ENCODE data around the gene BARX1.
"Not testable (repeated sequence)": the region's sequence is repeated elsewhere in the genome, so short reads cannot be mapped to it uniquely, and the experiment has no call there.

Gene BARX1

GRCh38 chr9:93965830-93966577, 10.8 kb upstream of the BARX1 start:
- DNase-seq = no peak

GRCh38 chr9:93964685-93965084, 9.5 kb upstream of the BARX1 start:
- no peak for DNase-seq

DNA sequence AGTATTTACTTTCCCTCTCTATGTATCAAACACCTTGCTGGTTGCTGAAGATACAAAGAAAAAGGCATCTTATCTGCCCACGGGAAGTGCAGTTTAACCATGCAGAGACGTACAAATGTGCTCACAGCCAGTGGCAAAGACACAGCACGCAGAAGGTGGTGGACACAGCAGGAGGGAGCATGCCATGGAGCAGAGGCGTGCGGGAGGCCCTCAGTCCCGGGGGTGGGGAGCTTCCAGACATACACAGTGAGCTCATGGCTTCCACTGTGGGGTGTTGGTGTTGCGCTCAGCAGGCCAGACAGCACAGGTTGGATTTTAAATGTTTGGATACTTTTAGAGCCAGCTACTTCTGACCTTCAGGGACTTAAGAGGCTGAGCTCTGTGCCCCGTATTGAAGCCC, 8.8 kb upstream of the BARX1 start:
- DNase-seq = no peak

DNA sequence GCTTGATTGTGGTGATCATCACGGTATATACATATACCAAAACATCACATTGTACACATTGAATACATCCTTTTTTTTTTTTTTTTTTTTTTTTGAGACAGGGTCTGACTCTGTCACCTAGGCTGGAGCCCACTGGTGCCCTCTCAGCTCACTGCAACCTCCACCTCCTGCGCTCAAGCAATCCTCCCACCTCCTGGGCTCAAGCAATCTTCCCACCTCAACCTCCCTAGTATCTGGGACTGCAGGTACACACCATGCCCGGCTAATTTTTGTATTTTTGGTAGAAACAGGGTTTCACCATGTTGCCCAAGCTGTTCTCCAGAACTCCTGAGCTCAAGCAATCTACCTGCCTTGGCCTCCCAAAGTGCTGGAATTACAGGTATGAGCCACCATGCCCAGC, 8.3 kb upstream of the BARX1 start:
- DNase-seq = not testable (repeated sequence)

- DNase-seq = peak; percentile 87 to 96 (median 90)
Observed at GRCh38 chr9:93962561-93963440, 7.6 kb upstream of the BARX1 start.

DNA sequence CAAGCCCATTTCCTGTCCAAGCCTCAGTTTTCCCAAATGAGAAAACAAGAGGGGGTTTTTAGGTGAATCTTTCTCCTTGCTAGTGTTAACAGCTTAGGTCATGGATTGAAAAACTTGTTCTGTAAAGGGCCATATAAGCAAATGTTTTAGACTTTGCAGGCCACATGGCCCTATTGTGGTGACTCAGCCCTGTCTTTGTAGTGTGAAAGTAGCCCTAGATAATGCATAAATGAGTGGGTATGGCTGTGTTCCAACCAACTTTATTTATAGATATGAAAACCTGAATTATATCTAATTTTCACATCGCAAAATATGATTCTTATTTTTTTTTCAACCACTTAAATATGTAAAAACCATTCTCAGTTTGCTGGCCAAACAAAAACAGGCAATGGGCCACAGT, 6.9 kb upstream of the BARX1 start:
- no peak for DNase-seq

GRCh38 chr9:93960971-93961841, 6.1 kb upstream of the BARX1 start:
- DNase-seq = no peak

GRCh38 chr9:93960221-93960970, 5.2 kb upstream of the BARX1 start:
- DNase-seq = peak in 1 of 4 experiments; percentile 34

- no peak for DNase-seq
Observed at GRCh38 chr9:93959739-93960154, 4.6 kb upstream of the BARX1 start.

DNA sequence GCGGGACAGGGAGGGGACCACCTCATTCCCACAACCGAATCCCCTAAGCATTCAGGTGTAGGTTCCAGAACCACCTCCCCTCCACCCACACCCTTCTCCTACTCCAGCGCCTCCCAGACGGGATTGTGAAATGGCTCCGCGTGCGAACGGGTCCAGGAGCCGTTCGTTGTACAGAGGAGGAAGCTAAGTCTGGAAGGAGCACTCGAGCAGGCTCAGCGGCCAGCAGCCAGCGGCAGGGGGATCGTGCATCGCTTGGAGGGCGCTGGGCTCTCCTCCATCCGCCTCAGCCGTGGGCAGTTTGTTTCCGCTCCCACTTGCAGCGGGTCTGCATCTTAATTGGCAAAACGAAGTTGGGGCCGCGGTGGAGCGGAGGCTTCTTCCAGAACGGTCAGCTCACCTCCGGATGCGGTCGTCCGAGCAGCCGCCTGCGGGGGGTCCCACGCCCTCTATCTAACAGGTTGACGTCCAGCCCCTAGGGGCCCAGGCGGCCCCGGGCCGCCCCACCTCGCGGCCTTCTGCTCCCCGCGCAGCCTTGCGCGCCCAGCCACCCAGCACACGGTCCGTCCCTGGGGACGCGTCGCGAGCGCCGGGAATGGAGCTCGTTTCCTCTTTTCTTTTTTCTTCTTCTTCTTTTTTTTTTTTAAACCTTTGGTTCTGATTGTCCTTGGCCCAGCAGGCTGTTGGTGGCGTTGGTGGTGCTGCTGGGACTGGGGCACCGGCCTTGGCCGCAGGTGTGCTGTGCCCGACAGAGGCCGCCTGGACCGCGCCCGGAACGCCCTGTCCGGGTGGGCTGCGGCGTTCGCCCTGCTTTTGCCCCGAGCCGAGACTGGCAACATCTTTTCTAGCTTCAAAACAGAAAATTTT, 3.9 kb upstream of the BARX1 start:
- DNase-seq = peak; percentile 39 to 70 (median 60)

DNA sequence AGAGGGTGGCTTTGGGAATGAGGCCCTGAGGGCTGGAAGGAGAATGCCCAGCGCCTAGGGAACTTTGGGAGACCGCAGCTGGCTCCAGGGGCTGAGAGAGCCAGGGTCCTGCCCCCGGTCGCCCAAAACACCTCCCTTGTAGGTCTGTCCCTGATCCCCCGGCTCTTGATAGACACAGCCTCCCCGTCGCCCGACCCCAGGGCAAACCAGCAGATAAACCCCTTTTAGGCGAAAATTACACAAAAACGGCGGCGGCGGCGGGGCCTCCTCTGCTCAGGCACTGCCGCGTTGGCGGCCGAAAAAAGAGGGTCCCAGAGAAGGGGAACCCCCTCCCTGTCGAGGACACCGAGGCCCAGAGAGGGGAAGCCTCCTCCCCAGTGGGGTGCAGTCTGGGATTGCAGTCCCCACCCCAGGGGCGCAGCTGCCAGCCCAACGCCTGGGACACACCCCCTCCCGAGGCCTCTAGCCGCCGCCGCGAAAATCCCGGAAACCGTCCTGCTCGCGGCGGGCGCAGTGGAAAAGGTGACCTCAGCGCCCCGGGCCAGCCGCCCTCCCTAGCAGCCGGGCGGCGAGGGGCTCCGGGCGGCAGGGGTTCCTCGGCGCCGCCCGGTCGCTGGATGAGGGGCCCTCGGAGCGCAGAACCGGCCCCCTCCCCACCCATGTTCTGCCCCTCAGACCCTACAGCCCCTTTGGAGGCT, 3.1 kb upstream of the BARX1 start:
- DNase-seq = peak in 1 of 4 experiments; percentile 45

DNA sequence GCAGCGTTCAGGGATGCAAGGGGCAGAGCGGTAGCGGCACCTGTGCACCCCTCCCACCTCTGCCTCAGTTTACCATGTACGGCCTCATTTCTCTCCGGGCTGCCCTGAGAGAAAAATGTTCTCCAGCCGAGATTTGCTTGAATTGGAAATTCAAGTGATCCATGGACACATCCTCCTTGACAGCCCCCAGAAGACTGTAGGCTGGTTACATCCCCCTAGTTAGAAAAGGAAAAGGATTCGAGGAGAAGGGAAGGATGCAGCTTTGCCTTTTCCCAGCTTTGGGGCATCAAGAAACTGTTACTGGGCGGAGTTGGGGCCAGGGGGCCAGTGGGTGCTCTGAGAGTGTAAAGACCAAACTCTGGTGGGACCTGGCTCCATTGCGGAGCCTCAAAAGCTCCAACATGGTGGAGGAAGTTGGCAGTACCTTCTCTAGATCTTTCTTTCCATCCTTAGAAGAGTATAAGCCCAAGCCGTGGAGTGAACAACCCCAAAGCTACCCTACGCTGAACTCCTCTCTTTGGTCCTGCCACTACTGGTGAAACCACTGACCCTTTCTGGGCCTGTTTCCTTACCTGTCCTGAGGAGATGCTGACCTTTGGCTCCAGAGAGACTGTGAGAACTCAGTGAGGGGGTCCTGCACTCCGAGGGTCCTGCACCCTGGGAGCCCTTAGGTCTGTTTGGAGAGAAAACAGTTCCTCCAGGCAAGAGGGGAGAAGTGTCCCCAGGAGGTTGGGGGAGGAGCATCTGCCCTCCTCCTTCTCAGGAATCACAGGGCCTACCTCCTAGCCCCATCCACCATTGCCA, 1.0 kb upstream of the BARX1 start:
- no peak for DNase-seq

- no peak for DNase-seq
Observed at GRCh38 chr9:93954434-93955061, 607 bp downstream of the BARX1 start.

DNA sequence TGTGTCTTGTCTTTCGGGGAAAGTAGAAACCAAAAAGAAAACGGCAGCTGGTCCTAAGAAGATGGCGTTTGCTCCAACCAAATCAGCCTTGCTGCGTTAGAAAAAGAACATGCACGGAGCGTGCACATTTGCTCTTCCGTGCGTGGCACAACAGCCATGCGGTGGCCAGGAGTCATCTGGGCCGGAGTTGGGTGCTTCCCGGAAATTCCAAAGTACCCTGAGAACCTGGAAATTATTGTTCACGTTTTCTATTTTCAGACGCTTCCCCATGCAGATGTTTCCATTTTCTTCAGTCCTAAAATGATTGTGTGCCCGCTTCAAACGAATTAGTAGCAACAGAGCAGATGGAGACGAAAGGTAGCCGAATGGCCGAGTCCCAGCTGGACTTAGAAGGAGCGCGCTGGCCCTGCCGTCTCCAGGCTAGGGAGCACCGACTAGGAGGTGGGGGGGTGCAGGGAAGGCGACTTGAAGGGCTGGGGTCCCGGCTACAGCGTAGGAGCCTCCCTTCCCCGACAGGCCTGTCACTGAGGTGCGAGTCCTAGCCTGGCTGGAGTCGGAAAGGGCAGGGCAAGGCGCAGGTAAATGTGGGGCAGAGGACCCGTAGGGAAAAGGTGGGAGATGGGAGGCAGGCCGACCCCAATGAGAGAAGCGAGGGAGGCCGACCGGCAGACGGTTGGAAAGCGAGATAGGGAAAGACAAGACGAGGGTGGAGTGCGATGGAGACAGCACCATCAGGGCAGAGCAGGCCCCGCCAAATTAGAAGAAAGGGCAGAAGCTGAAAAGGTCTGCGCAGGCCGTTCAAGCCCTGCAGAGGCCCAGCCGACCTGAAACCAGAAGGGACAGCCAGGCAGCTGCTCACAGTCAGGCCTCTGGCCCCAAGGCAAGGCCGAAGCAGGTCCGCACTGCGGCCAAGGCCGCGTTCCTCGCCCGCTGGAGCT, 1.4 kb downstream of the BARX1 start:
- DNase-seq = no peak

DNA sequence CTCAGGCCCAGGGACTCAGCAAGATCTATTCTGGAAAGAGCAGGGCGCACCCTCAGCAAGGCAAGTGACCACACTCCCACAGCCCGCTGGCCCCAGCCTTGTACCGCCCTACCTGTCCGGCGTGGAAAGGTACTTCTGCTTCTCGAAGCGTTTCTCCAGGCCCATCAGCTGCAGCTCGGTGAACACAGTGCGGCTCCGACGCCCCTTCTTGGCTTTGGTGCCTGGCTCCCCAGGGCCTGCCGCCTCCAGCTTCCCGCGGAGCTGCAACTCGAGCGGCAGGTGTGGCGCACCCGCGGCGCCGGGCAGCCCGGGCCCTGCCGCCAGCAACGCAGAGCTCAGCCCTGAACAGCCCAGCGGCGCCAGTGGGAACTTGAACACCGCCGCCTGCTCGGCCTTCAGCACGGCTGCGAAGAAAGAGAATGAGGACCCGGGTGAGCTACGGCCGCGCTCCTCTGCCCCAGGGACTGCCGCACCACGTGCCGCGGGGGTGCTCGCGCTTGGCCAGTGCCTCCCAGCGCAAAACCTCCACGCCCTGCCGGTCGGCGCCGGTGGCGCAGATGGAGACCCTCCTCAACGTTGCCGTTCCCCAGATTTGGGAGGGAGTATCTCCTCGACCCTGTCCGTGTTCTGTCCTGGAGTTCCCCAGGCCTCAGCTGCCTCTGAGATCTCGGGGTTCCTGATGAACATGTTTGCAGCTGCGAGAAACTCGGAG, 2.2 kb downstream of the BARX1 start:
- DNase-seq = peak in 1 of 4 experiments; percentile 41

DNA sequence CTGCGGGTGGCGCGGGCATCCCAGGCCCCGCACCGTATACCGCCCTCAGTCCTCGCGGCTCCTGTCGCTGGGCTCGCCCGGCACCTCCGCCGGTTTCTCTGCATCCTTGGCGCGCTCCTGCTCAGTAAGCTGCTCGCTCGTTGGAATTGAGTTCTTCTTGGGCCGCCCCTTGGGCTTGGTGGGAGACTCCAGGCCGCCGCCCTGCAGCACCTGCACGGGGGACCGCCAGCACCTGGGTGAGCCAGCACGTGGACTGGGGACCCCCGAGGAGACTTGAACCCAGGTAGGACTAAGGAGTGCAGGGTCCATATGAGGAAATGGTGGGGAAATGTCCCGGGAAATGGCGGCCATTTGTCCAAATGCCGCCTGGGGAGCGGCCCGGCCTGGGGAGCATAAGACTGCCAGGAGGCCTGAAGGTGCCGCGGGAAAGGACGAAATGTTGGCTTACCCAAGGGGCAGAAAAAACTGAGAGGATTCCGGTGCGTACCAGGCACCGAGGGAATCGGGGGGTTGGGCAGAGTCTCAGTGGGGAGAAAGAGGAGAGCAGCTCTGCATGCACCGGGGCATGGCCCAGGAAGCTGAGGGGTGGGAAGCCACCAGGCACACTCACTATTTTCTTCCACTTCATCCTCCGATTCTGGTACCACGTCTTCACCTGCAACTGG, 2.9 kb downstream of the BARX1 start:
- no peak for DNase-seq
